Tongue (tissue), 2 donors: Measurements from ENCODE around the gene CFAP161. TPM values are rescaled to one million over a fixed set of nuclear protein-coding genes. Genes with fewer than 3 reads are reported as not detected.

Experiments used
- DNase-seq: peaks from one replicate; pipeline ENCODE4 v3.0.0-alpha.2; 2015
- total RNA-seq: library from RNA; depleted of rRNA; stranded (reverse); fragments of >200 nt; gene quantifications from one replicate; pipeline ENCODE4 v1.2.3, GENCODE V29; 2014

CFAP161 gene
- total RNA-seq, 1 donor from 2014 or later, result 0.21 TPM

DNA sequence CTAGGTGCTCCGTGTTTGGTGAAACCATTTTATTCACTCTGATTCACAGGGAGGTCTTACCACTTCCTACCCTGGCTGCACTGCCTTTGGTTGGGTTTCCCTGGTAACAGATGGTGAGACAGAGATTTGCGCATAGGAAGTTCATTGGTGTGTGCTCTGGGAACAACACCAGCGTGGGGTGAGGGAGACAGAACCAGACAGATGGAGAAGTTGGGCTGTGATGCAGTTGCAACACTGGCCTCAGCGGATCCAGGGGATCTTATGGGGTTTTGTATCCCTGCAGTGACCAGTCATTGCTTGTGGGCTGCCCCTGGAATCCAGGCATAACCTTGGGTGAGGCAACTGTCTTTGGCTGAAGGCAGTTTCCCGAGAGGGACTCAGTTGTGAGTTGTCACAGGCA is 50.1 kb downstream of the CFAP161 start:
- no peak for DNase-seq

DNA sequence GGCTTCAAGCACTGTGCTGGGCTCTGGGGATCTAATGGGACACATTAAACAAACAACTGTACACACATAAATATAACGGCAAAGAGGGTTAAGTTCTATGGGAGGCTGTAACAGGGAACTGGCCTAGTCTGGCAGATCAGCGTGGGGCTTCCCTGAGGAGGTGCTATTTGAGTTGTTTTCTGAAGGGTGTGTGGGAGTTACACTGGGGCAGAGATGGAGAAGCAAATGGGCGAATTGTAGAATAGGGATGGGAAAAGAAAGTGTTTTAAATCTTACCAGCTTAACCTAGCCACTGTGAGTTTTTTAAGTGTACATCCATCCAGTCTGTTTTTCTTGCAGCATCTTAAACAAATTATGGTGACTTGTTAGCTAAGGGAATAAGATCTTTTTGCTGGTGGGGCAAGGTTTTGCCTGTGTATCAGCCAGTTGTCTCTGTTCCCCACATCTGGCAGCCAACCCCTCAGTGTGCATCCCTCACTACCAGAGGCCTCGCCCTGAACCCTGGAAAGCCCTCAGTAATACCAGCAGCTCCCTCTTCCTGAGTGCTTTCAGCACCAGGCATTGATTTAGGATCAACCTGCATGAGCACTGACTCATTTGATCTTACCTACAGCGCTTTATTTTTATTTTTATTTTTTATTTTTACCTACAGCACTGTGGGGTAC is 51.7 kb downstream of the CFAP161 start:
- no peak for DNase-seq

DNA sequence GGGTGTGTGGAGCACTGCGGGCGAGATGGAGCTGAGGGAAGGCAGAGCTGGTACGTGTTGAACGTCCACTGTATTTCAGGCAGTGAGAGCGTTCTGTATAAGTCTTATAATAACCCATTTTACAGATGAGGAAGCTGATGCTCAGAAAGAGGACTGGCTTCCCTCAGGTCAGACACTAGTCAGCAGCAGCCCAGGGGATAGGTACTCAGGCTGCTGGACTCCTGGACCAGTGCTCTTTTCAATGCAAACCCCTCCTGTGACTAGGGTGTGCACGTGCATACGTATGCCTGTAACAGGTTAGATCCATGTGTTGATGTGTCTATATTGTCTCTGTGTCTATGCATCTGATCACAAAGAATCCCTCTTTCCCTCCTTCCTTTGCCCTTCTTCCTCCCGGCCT is 54.3 kb downstream of the CFAP161 start:
- no peak for DNase-seq

DNA sequence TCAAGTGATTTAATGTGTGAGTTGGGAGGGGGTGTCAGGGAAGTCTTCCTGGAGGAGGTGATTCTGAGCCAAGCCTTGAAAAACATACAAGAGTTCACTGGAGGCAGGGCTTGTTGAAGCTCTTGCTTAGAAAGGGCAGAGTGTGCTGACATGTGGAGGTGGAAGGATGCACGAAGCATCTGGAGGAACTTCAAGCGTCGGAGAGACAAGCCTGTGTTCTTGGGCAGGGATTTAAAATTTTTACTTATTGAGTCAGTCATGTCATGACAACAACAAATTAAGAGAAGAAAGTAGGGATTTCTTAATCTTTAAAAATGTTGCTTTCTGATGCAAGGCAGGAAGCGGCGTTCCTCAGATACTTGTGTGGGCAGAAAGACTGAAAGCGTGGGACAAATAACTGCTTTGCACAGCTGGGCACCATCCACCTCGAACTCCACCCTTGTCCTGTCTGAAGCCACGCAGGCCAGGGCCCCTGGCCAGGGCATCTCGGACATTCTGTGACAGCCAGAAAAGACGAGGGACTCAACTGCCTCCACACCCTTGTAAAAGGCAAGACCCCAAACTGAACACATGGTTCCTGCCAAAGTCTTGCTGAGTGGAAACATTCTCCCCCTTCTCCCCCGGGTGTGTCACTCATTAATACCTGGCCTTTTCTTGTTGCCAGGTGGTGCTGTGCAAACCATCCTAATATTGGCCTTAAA is 55.7 kb downstream of the CFAP161 start:
- DNase-seq, result peak; percentile 39

DNA sequence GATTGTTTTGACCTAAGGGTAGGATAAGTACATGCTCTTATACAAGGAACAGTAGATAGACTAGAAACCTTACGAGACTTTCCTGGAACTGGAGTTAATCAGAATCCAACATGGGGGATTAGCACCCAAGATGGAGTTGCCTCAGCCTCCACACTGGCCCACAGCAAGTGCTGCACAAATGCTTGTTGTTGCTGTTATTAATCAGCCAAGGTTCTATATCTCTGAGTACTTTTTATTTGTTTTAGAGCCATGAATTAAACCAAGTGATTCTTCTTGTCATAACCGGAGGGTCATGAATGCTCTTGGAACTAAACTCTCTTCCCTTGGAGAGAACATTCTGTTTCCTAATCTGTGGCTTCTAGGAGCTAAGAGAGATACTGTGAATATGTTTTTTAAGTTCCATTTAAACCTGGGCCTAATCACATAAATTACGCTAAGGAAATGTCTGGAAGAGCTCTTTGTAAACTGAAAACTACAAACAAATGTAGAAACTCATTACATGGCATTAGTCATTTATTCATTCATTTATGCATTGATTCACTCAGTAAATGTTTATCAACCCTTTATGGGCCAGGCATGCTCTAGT is 56.9 kb downstream of the CFAP161 start:
- DNase-seq, result no peak

DNA sequence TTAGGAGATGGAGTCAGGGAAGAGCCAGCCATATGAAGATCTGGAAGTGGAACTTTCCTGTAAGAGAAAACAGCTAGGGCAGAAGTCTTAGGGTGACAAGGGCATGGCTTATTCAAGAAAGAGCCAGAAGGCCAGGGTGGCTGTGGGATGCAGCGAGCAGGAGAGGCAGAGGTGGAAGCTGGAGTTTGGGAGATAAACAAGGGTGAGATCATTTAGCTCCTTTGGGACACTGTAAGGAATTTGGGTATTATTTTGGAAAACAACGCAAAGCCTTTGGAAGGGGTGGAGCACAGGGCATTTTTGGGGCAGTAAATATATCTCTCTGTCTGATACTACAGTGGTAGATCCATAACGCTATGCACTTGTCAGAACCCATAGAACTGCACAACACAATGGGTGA is 57.6 kb downstream of the CFAP161 start:
- no peak for DNase-seq

DNA sequence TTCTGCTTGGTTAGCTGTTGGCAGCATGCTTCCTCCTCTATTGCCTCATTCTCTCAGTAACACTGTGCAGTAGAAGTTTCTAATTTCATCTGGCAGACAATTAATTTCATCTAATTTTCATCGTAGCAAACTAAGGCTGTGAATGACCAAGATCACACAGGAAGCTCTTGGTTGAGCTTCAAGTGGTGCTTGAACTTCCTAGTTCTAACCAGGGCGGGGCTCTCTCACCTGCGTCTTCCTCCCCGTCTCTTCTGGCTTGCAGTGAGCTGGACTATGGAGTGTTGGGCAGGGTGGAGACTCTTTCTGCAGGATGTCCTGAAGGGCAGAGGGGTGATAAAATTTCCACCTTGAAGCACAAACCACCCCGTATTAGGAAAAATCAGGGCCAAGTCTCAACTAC is 60.7 kb downstream of the CFAP161 start:
- DNase-seq, result no peak

DNA sequence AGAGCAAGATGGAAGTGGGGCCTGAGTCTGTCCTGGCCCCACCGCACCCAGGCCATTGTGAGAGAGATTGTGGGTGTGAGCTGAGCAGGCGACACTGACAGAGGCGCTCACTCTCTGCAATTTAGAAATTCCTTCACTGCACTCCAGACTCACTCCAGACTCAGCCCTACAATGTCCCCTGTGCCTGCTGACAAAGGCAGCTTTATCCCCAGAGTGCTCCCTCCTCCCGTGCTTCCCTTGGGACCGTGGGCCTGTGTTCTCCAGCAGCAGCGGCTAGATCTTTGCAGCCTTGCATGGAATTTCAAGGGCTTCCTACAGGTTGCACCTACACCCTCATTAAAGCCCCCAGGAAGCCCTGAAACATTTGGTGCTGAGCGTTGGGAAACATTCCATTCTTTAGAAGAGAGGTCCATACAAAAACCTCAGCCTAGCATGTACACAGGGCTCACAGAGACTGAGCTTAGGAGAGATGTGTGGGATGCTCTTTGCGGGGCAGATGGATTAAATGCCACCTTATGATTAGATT is 61.3 kb downstream of the CFAP161 start:
- DNase-seq, result no peak

DNA sequence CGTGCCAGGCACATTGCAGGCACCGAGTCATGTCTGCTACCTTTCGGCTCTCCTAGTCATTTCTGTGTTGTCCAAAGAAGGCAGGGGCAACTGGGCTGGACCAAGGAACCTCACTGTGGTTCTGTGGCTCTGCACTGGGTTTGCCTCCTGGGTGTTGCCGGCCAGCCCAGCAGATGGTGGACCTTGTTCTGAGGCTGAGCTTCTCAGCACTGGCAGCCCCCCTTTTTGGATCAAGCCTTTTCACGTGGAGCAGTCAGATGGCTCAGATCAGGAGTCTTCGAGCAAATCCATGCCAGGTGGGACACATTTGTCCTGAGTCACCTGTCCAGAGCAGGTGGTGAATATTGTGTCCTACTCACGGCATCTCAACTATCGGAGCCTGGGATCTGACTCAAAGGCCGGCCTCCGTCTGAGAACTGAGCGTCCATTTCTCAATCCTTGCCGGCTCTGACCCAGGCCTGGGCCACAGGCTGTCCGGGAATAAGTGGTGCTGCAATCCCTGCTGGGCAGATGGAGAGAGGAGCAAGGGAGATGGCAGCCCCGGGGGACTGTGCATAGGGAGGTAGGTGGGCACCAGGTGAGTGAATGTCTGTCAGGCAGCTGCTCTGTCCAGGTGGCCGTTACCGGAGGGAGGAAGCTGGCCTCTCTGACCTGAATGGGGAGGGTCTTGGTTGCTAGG is 62.6 kb downstream of the CFAP161 start, which contains the start of gene IL16:
Gene IL16 (plus strand): TSS at position 304 of the 679 bp plus-strand sequence. CDS start 28,521 bp downstream, outside the sequence.
- no peak for DNase-seq

DNA sequence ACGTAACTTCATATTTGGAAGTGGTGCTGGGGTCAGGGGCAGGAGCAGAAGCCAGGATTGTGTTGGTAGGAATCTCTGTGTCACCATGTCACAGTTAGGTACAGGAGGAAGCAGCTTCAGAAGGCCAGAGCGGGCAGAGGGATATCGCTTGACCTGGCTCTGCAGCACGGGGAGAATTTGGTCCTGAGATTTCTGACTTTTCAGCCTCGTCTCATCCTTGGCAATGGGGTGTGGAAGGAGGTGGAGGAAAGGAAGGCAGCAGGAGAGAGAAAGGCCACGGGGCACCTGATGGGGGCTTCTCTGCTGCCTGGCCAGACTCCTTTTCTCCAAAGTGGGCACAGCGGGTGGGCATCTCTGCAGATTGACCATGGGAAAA is 63.2 kb downstream of the CFAP161 start:
- DNase-seq, result no peak

DNA sequence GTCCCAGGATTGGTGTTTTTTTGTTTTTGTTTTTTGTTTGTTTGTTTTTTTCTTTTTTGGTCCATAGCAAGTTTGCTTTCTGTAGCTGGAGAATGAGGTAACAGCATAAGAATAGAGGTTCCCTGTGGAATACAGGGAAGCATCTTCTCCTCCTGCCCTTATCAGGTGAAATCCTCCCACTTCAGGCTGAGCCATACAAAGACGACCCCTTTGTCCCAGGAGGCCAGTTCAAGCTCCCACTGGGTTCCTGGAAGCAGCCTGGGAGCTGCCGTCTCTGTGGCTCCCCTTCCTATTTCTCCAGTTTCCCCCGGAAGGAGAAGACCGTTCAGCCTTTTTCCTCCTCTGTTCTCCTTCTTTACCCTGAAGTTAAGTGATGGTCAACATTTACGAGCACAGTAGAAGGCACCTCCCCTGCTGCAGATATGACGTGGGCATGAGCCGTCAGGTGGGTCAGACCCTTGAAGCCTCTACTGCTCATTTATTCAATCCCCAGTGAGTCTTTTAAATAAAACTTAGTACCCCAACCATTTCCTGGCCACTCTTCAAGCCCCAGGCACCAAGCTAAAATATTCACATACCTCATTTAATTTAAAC is 63.7 kb downstream of the CFAP161 start:
- no peak for DNase-seq

Other genes starting within 250 kb of the CFAP161 start
- gene MESD, start 144.5 kb upstream of the CFAP161 start, total RNA-seq, result 16.9 TPM
- gene TLNRD1, start 133.3 kb upstream of the CFAP161 start, total RNA-seq, result 12.7 TPM
- gene IL16, start 62.6 kb downstream of the CFAP161 start, total RNA-seq, result 6.5 TPM
- 4.2 TPM for gene STARD5, start 189.9 kb downstream of the CFAP161 start, total RNA-seq
- not detected for gene TMC3, start 239.9 kb downstream of the CFAP161 start, total RNA-seq